Measurements from ENCODE around the gene ELOF1. TPM values are rescaled to one million over a fixed set of nuclear protein-coding genes. Genes with fewer than 3 reads are reported as not detected.

Gene ELOF1
- total RNA-seq, 1 donor from 2014 or later, result 19.2 TPM

Small RNA genes within 50 kb of the gene (small RNA-seq; reads per million reads assigned to genes)
- gene RN7SL833P, result 0.13 reads per million

Other genes with a start within 250 kb of the ELOF1 start
- 21.6 TPM for gene RAB3D, start 219.6 kb downstream of the ELOF1 start, total RNA-seq
- 27.7 TPM for gene TMEM205, start 213.0 kb downstream of the ELOF1 start, total RNA-seq
- 2.9 TPM for gene CCDC159, start 212.7 kb downstream of the ELOF1 start, total RNA-seq
- gene PLPPR2, start 203.8 kb downstream of the ELOF1 start, total RNA-seq, result 30.6 TPM
- 0.82 TPM for gene SWSAP1, start 184.6 kb downstream of the ELOF1 start, total RNA-seq
- 3.3 TPM for gene EPOR, start 174.9 kb downstream of the ELOF1 start, total RNA-seq
- gene RGL3, start 139.9 kb downstream of the ELOF1 start, total RNA-seq, result 0.41 TPM
- gene ODAD3, start 124.1 kb downstream of the ELOF1 start, total RNA-seq, result 0.41 TPM
- gene PRKCSH, start 123.6 kb downstream of the ELOF1 start, total RNA-seq, result 39.1 TPM
- gene ELAVL3, start 78.2 kb downstream of the ELOF1 start, total RNA-seq, result 98.2 TPM
- gene ZNF653, start 53.4 kb downstream of the ELOF1 start, total RNA-seq, result 16.3 TPM
- 60.3 TPM for gene ECSIT, start 30.1 kb downstream of the ELOF1 start, total RNA-seq
- gene CNN1, start 20.4 kb downstream of the ELOF1 start, total RNA-seq, result 1.2 TPM
- gene ACP5, start 18.4 kb upstream of the ELOF1 start, total RNA-seq, result 0.41 TPM
- 106 TPM for gene ZNF627, start 38.3 kb upstream of the ELOF1 start, total RNA-seq
- gene ZNF823, start 179.7 kb upstream of the ELOF1 start, total RNA-seq, result 26.9 TPM
- 38.3 TPM for gene ZNF441, start 207.8 kb upstream of the ELOF1 start, total RNA-seq
- gene ZNF491, start 239.3 kb upstream of the ELOF1 start, total RNA-seq, result 17.1 TPM